Measurements from ENCODE around the gene GEMIN7. TPM values are rescaled to one million over a fixed set of nuclear protein-coding genes. Genes with fewer than 3 reads are reported as not detected.
A peak's percentile ranks its signal among the peaks of the same experiment; 100 is the strongest.

Gene GEMIN7
- polyA plus RNA-seq (2013, experiment 1 of 2; ENCODE audit: insufficient read length) = 28.5 TPM
- 30.1 TPM for polyA plus RNA-seq (2013, experiment 2 of 2; ENCODE audit: insufficient read length)

GRCh38 chr19:45079063-45079910 is at the start of gene GEMIN7:
Gene GEMIN7, plus strand, starts transcription at chr19:45079260. Its CDS starts 10,855 bp downstream, at chr19:45090115.
- peak; percentile 78 for DNase-seq

GRCh38 chr19:45030825-45031224 is 48.2 kb upstream of the GEMIN7 start:
- no peak for DNase-seq

- DNase-seq = no peak
Observed at GRCh38 chr19:45032421-45032820, 46.6 kb upstream of the GEMIN7 start.

- no peak for DNase-seq
Observed at GRCh38 chr19:45035755-45036154, 43.3 kb upstream of the GEMIN7 start.

GRCh38 chr19:45037393-45038169 is 41.5 kb upstream of the GEMIN7 start:
- no peak for DNase-seq

- DNase-seq = peak; percentile 91
Observed at GRCh38 chr19:45038931-45039893, 39.8 kb upstream of the GEMIN7 start, which contains the start of gene CLASRP. Gene CLASRP, plus strand, starts transcription at chr19:45039045. Its CDS starts 1,168 bp downstream, at chr19:45040213.

- DNase-seq = no peak
Observed at GRCh38 chr19:45040059-45040771, 38.8 kb upstream of the GEMIN7 start.

- DNase-seq = no peak
Observed at GRCh38 chr19:45041125-45041524, 37.9 kb upstream of the GEMIN7 start.

- no peak for DNase-seq
Observed at GRCh38 chr19:45045671-45046353, 33.2 kb upstream of the GEMIN7 start.

GRCh38 chr19:45046355-45046754 is 32.7 kb upstream of the GEMIN7 start:
- no peak for DNase-seq

- DNase-seq = no peak
Observed at GRCh38 chr19:45047188-45047797, 31.8 kb upstream of the GEMIN7 start.

GRCh38 chr19:45049073-45049736 is 29.9 kb upstream of the GEMIN7 start:
- DNase-seq = no peak

- no peak for DNase-seq
Observed at GRCh38 chr19:45050036-45050435, 29.0 kb upstream of the GEMIN7 start.

GRCh38 chr19:45051929-45052579 is 27.0 kb upstream of the GEMIN7 start:
- no peak for DNase-seq

GRCh38 chr19:45056831-45057230 is 22.2 kb upstream of the GEMIN7 start:
- DNase-seq = no peak

- no peak for DNase-seq
Observed at GRCh38 chr19:45057444-45057843, 21.6 kb upstream of the GEMIN7 start.

- no peak for DNase-seq
Observed at GRCh38 chr19:45058622-45059159, 20.4 kb upstream of the GEMIN7 start.

- peak; percentile 73 for DNase-seq
Observed at GRCh38 chr19:45059258-45059965, 19.6 kb upstream of the GEMIN7 start.
